Tibial nerve (tissue), 4 donors: ENCODE data around the gene EHD2. TPM values are rescaled to one million over a fixed set of nuclear protein-coding genes. Genes with fewer than 3 reads are reported as not detected.
"Not testable (repeated sequence)": the region's sequence is repeated elsewhere in the genome, so short reads cannot be mapped to it uniquely, and the experiment has no call there.

ENCODE experiments used
- DNase-seq, 2 donors: peaks; one replicate each; pipeline ENCODE4 v3.0.0-alpha.2; 2019; ENCODE audit warnings: low spot score in 2 of 2
- H3K27ac ChIP-seq, 4 donors: fragments of 200-600 bp; sonication (generic) in 3 of 4; one replicate each; pipeline ENCODE4 v1.5.1; 2017 to 2019; ENCODE audit warnings: mild to moderate bottlenecking in 1 of 4
- H3K27me3 ChIP-seq, 2 donors: fragments of 200-600 bp; sonication (generic) in 1 of 2; one replicate each; pipeline versions ENCODE4 v1.5.1 to v1.6.0; 2017 to 2019
- H3K36me3 ChIP-seq, 3 donors: fragments of 200-600 bp; sonication (generic); one replicate each; pipeline ENCODE4 v1.5.1; 2018 to 2019
- H3K4me1 ChIP-seq, 4 donors: fragments of 200-600 bp; sonication (generic) in 3 of 4; one replicate each; pipeline ENCODE4 v1.5.1; 2017 to 2019
- H3K4me3 ChIP-seq, 4 donors: fragments of 200-600 bp; sonication (generic) in 3 of 4; one replicate each; pipeline ENCODE4 v1.5.1; 2017 to 2019; ENCODE audit warnings: mild to moderate bottlenecking in 1 of 4, moderate library complexity in 1 of 4
- H3K9me3 ChIP-seq, 4 donors: fragments of 200-600 bp; sonication (generic) in 3 of 4; one replicate each; pipeline ENCODE4 v1.5.1; 2017 to 2019
- EP300 ChIP-seq, 2 donors: sonication (generic); formaldehyde crosslinking; IDR thresholded peaks; one replicate each; pipeline ENCODE4 v1.6.1; 2017; ENCODE audit warnings: antibody characterized with exemption in 2 of 2, mild to moderate bottlenecking in 1 of 2
- POLR2A ChIP-seq, 2 donors: fragments of 450-650 bp; IDR thresholded peaks; one replicate each; pipeline ENCODE4 v1.6.1; 2017; ENCODE audit warnings: antibody characterized with exemption in 2 of 2, mild to moderate bottlenecking in 2 of 2, moderate library complexity in 2 of 2
- WGBS, 2 donors: methylation state at CpG; one replicate each; pipeline ENCODE4 v1.1.5; 2018; 5-methylcytosine and 5-hydroxymethylcytosine counted together
- total RNA-seq, 4 donors: library from RNA; depleted of rRNA; stranded (reverse); fragments of >200 nt; gene quantifications; one replicate each; pipeline ENCODE4 v1.1.0, GENCODE V29; 2016
- TF ChIP-seq, protein P1 (sequence below), 5 experiments: fragments of 200-600 bp in 3 of 5; fragments of 450-650 bp in 2 of 5; sonication (generic) in 3 of 5; IDR thresholded peaks; one replicate each; pipeline ENCODE4 v1.5.1; 2016 to 2019; ENCODE audit warnings: antibody characterized with exemption in 5 of 5, mild to moderate bottlenecking in 3 of 5, moderate library complexity in 2 of 5

EHD2 gene
- total RNA-seq, 4 donors from 2014 or later = 128 to 196 (median 159) TPM

- H3K4me3 ChIP-seq = no peak overlapping the region
- H3K9me3 ChIP-seq = no peaks in the 10 kb centered on the region
- DNase-seq = no peak
- H3K27me3 ChIP-seq = no peaks in the 10 kb centered on the region
- no peak for TF ChIP-seq POLR2A (IDR thresholded peaks at IDR 0.05)
- TF ChIP-seq, protein P1, sequence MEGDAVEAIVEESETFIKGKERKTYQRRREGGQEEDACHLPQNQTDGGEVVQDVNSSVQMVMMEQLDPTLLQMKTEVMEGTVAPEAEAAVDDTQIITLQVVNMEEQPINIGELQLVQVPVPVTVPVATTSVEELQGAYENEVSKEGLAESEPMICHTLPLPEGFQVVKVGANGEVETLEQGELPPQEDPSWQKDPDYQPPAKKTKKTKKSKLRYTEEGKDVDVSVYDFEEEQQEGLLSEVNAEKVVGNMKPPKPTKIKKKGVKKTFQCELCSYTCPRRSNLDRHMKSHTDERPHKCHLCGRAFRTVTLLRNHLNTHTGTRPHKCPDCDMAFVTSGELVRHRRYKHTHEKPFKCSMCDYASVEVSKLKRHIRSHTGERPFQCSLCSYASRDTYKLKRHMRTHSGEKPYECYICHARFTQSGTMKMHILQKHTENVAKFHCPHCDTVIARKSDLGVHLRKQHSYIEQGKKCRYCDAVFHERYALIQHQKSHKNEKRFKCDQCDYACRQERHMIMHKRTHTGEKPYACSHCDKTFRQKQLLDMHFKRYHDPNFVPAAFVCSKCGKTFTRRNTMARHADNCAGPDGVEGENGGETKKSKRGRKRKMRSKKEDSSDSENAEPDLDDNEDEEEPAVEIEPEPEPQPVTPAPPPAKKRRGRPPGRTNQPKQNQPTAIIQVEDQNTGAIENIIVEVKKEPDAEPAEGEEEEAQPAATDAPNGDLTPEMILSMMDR (IDR thresholded peaks at IDR 0.05) = no peak
- TF ChIP-seq EP300 (IDR thresholded peaks at IDR 0.05) = no peak
- 85 to 96% methylated on average over 3 of the region's 3 CpGs for WGBS, 2 donors
- H3K36me3 ChIP-seq = peaks cover 0 to 44% (median 13%) of the 10 kb centered on the region in 3 donors
- H3K27ac ChIP-seq = no peak overlapping the region
- H3K4me1 ChIP-seq = peaks cover 0 to 6% (median 0%) of the 10 kb centered on the region in 4 donors
Measured at GRCh38 chr19:47704656-47705055, 8.6 kb upstream of the EHD2 start.

DNA sequence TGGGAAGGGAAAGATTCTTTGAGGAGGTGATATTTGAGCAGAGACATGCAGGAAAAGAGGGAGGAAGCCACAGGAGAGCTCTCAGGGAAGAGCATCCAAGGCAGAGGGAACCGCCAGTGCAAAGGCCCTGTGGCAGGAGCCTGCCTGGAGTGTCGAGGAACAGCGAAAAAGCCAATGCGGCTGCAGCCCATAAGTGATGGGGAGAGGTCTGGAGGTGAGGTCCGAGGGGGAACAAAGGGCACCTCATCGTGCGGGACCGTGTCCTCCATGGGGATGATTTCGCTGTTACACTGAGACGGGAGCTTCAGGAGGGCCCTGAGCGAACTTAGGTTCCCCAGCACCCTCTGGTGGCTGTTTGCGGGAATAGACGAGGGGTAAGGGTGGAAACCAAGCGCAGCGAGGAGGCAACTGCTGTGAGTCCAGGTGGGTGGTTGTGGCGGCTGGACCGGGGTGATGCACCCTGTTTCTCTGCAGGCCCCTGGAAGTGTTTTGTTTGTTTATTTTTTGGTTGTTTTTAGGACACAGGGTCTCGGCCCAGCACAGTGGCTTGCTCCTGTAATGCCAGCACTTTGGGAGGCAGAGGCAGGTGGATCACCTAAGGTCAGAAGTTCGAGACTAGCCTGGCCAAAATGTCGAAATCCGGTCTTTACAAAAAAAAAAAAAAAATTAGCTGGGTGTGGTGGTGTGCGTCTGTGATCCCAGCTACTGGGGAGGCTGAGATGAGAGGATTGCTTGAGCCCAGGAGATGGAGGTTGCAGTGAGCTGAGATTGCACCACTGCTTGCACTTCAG is 5.9 kb upstream of the EHD2 start:
- peak in 1 of 2 donors; percentile 63 for DNase-seq
- Histone ChIP-seq H3K36me3 (peaks cover 0 to 17% (median 2%) of the 10 kb centered on the region in 3 donors), H3K27me3 (no peaks in the 10 kb centered on the region), H3K27ac (no peak overlapping the region), H3K4me1 (peaks cover 0 to 6% (median 0%) of the 10 kb centered on the region in 4 donors), H3K4me3 (no peak overlapping the region), H3K9me3 (no peaks in the 10 kb centered on the region)
- TF ChIP-seq EP300 (IDR thresholded peaks at IDR 0.05) (peak in 1 of 2 donors; percentile 9), POLR2A (IDR thresholded peaks at IDR 0.05) (no peak)
- TF ChIP-seq, protein P1 (IDR thresholded peaks at IDR 0.05) = peak; percentile 61 to 89 (median 70)
- WGBS, 2 donors = 21 to 23% methylated on average over 22 of the region's 22 CpGs

GRCh38 chr19:47711652-47712242 is 1.5 kb upstream of the EHD2 start:
- no peak overlapping the region for H3K4me3 ChIP-seq
- no peaks in the 10 kb centered on the region for H3K9me3 ChIP-seq
- WGBS, 2 donors = 76 to 77% methylated on average over 8 of the region's 8 CpGs

DNA sequence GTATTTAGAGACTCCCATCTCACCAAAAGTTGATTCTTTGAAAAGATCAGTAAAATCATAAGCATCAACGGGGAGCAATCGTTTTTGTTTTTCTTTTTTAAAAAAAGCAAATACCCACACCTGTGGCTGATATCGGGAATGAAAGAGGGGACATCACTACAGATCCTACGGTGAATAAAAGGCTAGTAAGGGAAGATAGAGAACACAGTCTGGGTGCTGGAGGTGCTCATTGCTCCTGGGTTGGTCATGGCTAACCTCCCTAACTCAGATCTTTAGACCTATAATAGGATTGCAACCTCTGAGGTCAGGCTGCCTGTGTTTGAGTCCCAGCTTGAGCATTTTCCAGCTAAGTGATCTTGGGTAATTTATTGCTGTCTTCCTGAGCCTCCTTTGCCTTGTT is 1.1 kb downstream of the EHD2 start:
- Histone ChIP-seq H3K27me3 (no peaks in the 10 kb centered on the region), H3K27ac (peak overlapping the region in 3 of 4 donors; percentile 77 to 97 (median 94)), H3K9me3 (no peaks in the 10 kb centered on the region), H3K4me3 (peak overlapping the region; percentile 0 to 86 (median 72)), H3K36me3 (peaks cover 0 to 29% (median 3%) of the 10 kb centered on the region in 3 donors), H3K4me1 (peaks cover 0 to 56% (median 20%) of the 10 kb centered on the region in 4 donors)
- 68 to 72% methylated on average over 4 of the region's 4 CpGs for WGBS, 2 donors
- TF ChIP-seq, protein P1 (IDR thresholded peaks at IDR 0.05) = no peak
- TF ChIP-seq EP300 (IDR thresholded peaks at IDR 0.05) (no peak), POLR2A (IDR thresholded peaks at IDR 0.05) (no peak)
- no peak for DNase-seq

More at GRCh38 chr19:47711652-47712242, 1.5 kb upstream of the EHD2 start:
- no peak overlapping the region for H3K27ac ChIP-seq
- H3K4me1 ChIP-seq = peaks cover 0 to 38% (median 6%) of the 10 kb centered on the region in 4 donors
- TF ChIP-seq, protein P1 (IDR thresholded peaks at IDR 0.05) = no peak
- peaks cover 0 to 16% (median 3%) of the 10 kb centered on the region in 3 donors for H3K36me3 ChIP-seq
- H3K27me3 ChIP-seq = no peaks in the 10 kb centered on the region
- no peak for DNase-seq

DNA sequence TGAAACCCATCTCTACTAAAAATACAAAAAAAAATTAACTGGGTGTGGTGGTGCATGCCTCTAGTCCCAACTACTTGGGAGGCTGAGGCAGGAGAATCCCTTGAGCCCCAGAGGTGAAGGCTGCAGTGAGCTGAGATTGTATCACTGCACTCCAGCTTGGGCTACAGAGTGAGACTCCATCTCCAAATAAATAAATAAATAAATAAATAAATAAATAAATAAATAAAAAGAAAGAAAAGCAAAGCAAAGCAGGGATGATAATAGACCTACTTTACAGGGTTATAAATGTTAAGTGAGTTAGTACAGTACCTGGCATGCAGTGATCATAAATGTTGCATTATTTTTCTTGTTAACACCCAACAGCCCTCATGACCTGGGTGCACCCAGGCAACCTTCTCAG is 1.6 kb downstream of the EHD2 start:
- H3K4me3 ChIP-seq = peak overlapping the region in 3 of 4 donors; percentile 0 to 86 (median 82)
- peaks cover 0 to 62% (median 25%) of the 10 kb centered on the region in 4 donors for H3K4me1 ChIP-seq
- H3K27me3 ChIP-seq = not testable (repeated sequence)

More for the DNA sequence above, 1.6 kb downstream of the EHD2 start:
- not testable (repeated sequence) for DNase-seq, H3K9me3 ChIP-seq
- peaks cover 0 to 29% (median 3%) of the 10 kb centered on the region in 3 donors for H3K36me3 ChIP-seq
- H3K27ac ChIP-seq = peak overlapping the region in 2 of 4 donors; percentile 94 to 97
